Brain microvascular endothelial cell (primary cell): Measurements from ENCODE around the gene METTL25.

Experiments used
- DNase-seq: peaks from one replicate; pipeline ENCODE4 v3.0.0-alpha.2; 2020
- H3K27ac ChIP-seq: fragments of 250-450 bp; sonication (Bioruptor Pico); 2 replicates; pipeline ENCODE4 v1.5.1; 2020; ENCODE audit warnings: mild to moderate bottlenecking, moderate library complexity
- H3K27me3 ChIP-seq: fragments of 250-450 bp; sonication (Bioruptor Pico); replicated peaks from 2 replicates; pipeline ENCODE4 v1.5.1; 2020; ENCODE audit warnings: mild to moderate bottlenecking
- H3K36me3 ChIP-seq: fragments of 250-450 bp; sonication (Bioruptor Pico); replicated peaks from 2 replicates; pipeline ENCODE4 v1.5.1; 2020; ENCODE audit warnings: mild to moderate bottlenecking
- H3K4me3 ChIP-seq: 2 replicates; pipeline ENCODE4 v1.5.1; 2011; ENCODE audit warnings: low read depth, mild to moderate bottlenecking, control low read depth, low read length, moderate library complexity
- CTCF ChIP-seq: IDR thresholded peaks from 2 replicates; pipeline ENCODE4 v1.5.1; 2011; ENCODE audit warnings: low read depth, mild to moderate bottlenecking, moderate library complexity, low read length, control low read depth, inconsistent platforms; ENCODE audit errors: missing control alignments
- in situ Hi-C: cut with HindIII; loops from 2 replicates; pipeline ENCODE4 v1.10.0; 2017; ENCODE audit warnings: low sequenced_read_pairs, low pct_ligation_motif_present

Gene METTL25

GRCh38 chr12:82486524-82487235 is 128.4 kb downstream of the METTL25 start:
- peak; percentile 11 for DNase-seq
- Histone ChIP-seq H3K36me3 (no peaks in the 10 kb centered on the region), H3K27me3 (no peaks in the 10 kb centered on the region), H3K27ac (no peak overlapping the region), H3K4me3 (no peak overlapping the region)
- in situ Hi-C loops = no loop called here
- TF ChIP-seq CTCF = no peak

DNA sequence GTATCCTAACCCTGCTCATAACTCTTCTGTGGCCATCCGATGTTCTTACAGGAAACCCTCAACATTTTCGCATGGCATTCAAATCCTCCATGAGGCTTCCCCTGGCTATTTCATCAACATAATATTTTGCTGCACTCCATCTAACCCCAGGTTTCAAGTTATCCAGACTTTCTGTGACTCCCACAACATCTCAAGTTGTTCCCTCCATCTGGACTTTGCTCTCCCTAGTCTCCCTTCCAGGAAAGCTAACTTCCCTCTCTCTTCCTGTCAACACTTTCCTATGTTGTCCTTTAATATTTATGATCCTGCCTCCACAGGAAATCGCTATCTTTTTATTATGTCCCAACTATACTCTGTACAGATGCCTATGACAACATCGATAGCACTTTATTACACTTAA is 146.1 kb downstream of the METTL25 start:
- no peak for TF ChIP-seq CTCF

DNA sequence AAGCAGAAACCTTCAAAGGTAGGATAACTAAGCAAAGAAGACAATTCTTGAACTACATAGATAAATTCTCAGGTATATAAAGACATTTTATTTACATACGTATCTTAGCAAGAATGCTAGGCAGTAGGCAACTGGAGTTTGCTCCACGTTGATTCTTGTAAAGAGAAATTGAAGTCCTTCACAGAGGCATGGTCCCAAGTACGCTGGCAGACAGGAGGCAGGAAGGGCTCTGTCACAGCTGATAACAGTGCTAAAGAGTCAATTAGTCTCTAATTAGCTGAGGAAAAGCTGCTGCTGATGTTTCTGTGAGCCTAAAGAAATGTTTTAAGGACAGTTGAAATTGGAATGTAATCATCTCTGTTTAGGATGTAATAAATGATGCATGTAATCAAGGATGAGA is 146.8 kb downstream of the METTL25 start:
- H3K27ac ChIP-seq = no peak overlapping the region
- no peaks in the 10 kb centered on the region for H3K36me3 ChIP-seq
- in situ Hi-C loops = no loop called here
- no peak for TF ChIP-seq CTCF
- no peak overlapping the region for H3K4me3 ChIP-seq
- no peak for DNase-seq
- no peaks in the 10 kb centered on the region for H3K27me3 ChIP-seq

More for the DNA sequence above, 146.1 kb downstream of the METTL25 start:
- H3K36me3 ChIP-seq = no peaks in the 10 kb centered on the region
- no peak overlapping the region for H3K27ac ChIP-seq
- in situ Hi-C loops = no loop called here
- no peak for DNase-seq
- H3K4me3 ChIP-seq = no peak overlapping the region
- no peaks in the 10 kb centered on the region for H3K27me3 ChIP-seq

DNA sequence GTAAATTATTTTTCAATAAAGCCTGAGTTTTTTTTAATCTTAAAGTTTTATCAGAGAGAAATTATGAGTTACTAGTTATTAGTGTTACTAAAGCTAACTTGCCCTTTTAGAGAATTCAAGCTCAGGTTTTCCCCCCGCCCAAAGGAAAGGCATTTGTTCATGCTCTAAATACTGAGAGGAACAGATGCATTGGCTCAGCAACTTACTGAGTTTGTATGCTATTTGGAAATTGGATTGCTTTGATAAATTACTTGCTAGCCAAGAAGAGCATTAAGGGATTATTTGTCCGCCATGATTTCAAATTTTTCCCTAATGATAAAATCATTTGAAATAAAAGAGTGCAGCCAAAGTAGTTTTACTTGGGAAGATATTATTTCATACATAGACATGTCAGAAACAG is 149.4 kb downstream of the METTL25 start:
- H3K27me3 ChIP-seq = no peaks in the 10 kb centered on the region
- TF ChIP-seq CTCF = no peak
- no peak overlapping the region for H3K27ac ChIP-seq
- no peak overlapping the region for H3K4me3 ChIP-seq
- in situ Hi-C loops = no loop called here
- no peak for DNase-seq
- no peaks in the 10 kb centered on the region for H3K36me3 ChIP-seq

DNA sequence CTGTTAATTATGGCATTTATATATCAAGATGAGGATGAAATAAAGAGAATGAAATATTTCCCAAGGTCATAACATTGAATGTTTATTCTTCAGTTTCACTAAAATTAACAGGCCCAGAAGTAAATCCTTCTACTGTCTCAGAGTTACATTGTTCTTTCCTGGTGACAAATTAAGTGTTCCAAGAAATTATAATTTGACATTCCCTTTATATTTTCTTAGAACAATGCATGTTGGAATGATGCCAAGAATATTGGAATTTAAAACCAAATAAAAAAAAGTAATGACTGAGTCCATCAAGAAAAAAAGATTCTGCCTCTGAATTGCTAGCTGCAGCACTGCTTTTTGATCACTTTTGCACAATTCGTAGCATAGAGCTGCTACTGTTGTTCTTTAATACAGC is 152.1 kb downstream of the METTL25 start:
- Histone ChIP-seq H3K27ac (no peak overlapping the region), H3K36me3 (no peaks in the 10 kb centered on the region), H3K27me3 (no peaks in the 10 kb centered on the region), H3K4me3 (no peak overlapping the region)
- DNase-seq = no peak
- in situ Hi-C loops = no loop called here
- no peak for TF ChIP-seq CTCF

DNA sequence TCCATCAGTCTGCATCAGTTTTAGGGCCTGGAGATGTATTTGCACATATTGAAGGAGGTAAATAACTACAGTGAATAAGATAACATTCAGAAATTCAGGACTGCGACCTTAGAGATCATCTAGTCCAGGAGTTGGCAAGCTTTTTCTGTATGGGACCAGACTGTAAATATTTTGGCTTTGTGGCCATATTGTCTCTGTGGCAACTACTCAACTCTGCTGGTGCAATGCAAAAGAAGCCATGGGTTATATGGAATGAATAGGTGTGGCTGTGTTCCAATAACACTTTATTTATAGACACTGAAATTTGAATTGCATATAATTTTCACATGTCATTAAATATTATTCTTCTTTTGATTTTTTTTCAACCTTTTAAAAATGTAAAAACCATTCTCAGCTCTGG is 156.6 kb downstream of the METTL25 start:
- in situ Hi-C loops = no loop called here
- TF ChIP-seq CTCF = no peak
- H3K36me3 ChIP-seq = no peaks in the 10 kb centered on the region
- DNase-seq = no peak
- no peak overlapping the region for H3K27ac ChIP-seq
- no peak overlapping the region for H3K4me3 ChIP-seq
- H3K27me3 ChIP-seq = no peaks in the 10 kb centered on the region
